GM19397 (cell line): ENCODE results near the gene EFNA1.

Source experiments
- ATAC-seq: cut with Tn5 transposase; IDR thresholded peaks from one replicate; pipeline ENCODE4 v1.9.1; 2021; ENCODE audit warnings: mild to moderate bottlenecking, moderate library complexity; ENCODE audit not compliant: unreplicated experiment

EFNA1 gene

DNA sequence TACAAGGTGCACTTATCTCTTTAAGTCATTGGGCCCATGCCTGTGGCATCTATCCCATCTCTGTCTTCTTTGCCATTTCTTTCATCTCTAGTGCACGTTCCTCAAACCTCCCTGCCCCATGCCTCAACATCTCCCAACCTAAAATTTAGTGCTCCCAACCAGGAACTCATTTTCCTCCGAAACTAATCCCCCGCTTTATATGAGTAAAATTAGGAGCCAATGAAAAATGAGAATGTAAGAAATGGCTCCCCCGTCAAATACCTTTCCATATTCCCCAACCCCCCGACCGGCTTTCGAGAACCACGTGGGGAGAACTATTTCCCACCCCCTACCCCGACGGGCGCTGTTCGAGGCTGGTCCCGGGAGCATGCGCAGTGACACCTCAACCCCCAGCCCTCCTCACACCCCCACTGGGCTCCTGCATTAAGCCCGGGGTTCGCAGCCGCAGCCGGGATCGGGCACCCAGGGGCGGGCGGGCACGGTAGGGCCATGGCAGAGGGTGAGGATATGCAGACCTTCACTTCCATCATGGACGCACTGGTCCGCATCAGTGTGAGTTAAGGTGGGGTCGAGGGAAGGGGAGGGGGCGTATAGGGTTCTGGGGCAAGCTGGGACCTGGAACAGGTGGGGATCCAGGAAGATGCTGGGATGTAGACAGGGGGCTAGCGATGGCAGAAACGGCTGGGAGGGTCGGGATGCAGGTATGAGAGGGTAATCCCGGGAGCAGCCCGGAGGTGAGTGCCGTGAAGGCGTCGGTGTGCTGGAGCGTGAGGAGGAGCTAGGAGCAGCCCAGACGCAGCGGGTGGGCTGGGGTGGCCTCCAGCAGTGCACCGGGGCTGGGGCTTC, 46.0 kb downstream of the EFNA1 start, which contains the start of gene TRIM46:
Gene TRIM46 (plus strand): TSS at position 372 of the 846 bp plus-strand sequence. CDS start 118 bp downstream, at position 490.
- no peak for ATAC-seq

DNA sequence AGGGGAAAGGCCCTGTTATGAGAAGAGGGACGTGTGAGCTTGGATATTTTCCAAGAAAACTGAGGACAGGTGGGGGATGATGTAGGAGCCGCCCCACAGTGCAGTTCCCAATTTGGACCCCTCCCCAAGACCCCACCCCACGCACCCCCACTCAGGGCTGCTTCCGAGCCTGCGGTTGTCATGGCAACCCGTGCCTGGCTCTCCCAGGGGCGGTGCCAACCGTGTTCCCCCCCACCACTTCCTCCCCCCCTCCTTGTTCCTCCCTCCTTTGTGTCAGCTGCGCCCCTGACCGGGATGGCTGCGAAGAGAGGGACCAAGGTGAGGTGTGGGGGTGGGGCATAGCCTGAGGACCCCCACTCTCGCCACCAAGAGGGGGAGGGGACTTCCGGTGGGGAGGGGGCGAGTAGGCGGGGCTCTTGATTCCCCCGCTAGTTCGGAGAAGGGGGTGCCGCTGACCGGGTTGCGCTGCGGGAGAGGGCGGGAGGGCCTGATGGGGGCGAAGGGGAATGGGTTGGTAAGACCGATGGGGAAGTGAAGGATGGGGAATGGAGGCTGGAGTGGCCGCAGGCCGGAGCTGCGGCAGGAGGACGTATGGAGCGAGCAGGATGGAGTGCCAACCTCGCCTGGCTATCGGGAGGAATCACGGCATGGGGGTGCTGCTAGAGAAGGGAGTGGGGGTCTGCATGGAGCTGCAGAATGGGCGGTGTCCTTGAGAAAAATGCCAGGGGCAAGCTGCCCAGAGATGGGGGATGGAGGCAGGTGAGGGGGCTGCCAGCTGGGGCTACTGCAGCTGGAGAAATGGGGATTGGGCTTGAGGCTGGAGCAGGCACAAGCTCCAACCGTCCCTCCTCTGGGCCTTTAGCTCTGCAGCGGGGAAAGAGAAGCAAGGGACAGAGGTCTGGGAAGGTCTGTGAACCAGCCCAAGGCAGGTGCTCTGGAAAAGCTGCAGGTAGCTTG, 46.9 kb downstream of the EFNA1 start:
- ATAC-seq: no peak

DNA sequence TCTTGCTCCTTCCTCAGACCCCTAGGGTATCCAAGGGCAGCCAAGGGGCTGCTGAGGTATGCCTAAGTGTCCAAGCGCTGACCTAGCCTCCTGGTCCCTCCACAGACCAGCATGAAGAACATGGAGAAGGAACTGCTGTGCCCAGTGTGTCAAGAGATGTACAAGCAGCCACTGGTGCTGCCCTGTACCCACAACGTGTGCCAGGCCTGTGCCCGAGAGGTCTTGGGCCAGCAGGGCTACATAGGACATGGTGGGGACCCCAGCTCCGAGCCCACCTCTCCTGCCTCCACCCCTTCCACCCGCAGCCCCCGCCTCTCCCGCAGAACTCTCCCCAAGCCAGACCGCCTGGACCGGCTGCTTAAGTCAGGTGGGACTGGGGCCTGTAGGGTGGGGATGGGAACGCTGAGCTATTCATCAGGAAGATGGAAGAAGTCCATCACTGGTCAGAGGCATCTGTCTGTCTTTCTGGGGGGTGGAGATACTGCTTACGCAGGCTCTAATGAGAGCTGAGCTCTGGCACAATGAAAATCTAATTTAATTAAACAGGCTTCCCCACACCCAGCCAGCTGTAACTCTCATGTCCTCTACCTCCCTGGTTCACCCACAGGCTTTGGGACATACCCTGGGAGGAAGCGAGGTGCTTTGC, 47.7 kb downstream of the EFNA1 start:
- no peak for ATAC-seq

DNA sequence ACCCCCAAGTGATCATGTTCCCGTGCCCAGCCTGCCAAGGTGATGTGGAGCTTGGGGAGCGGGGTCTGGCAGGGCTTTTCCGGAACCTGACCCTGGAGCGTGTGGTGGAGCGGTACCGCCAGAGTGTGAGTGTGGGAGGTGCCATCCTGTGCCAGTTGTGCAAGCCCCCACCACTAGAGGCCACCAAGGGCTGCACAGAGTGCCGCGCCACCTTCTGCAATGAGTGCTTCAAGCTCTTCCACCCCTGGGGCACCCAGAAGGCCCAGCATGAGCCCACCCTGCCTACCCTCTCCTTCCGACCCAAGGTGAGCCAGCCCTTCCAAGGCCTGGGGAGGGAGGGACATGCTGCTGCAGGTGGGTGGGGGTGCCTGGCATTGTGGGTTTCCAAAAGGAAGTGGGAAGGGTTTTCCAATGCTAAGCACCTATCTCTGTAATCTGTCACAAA, 48.3 kb downstream of the EFNA1 start:
- no peak for ATAC-seq

DNA sequence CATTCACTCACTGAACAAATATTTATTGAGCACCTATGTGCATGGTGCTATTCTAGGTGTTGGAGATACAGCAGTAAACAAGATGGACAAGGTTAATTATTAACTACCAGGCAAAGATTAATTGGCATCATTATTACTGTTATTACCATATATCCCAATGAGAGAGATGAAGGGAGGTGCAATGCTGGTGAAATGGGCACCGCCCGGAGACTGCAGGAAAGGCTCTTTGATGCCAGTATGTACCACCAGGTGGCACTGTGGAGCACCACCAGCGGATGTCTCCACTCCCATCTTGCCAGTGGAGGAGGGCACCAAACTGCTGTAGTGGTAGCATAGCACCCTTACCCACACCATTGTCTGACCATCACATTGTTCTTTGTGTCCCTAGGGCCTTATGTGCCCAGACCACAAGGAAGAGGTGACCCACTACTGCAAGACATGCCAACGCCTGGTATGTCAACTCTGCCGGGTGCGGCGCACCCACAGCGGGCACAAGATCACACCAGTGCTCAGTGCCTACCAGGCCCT, 48.9 kb downstream of the EFNA1 start:
- ATAC-seq: no peak

DNA sequence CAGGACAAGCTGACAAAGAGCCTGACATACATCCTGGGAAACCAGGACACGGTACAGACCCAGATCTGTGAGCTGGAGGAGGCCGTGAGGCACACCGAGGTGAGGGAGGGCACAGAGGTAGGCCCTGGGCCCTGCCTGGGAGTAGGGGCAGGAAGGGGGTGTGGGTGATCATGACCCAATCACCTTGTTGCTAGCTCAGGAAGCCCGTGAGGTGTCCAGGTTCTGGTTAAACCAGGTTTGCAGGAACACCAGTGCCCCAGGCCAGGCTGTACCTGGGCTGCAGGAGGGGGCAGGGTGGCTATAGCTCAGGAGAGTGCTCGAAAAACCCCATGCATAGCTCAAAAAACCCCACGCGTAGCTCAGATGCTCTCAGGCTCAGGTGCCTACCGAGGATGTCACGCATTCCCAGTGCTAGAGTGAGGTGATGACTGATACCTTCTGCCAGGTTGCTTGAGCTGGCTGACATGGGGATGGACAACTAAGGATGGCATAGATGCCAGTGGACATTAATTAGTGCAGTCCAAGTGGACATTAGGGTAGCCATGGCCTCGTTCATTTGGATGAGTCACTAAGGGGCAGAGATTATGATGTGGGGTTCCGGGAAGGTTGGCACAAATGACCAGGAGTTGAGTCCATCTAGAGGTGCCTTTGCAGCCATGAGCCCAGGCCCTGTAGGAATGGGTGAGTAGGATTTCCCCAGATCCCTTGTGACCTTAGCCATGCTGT, 49.7 kb downstream of the EFNA1 start:
- ATAC-seq: no peak

DNA sequence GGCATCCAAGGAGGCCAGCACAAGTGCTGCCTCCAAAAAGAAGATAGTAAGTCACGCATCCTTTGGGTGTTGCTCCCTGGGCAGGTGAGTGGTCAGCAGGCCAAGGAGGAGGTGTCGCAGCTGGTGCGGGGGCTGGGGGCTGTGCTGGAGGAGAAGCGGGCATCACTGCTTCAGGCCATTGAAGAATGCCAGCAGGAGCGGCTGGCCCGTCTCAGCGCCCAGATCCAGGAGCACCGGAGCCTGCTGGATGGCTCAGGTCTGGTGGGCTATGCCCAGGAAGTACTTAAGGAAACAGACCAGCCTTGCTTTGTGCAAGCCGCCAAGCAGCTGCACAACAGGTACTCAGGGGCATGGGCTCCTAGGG, 50.2 kb downstream of the EFNA1 start:
- no peak for ATAC-seq

DNA sequence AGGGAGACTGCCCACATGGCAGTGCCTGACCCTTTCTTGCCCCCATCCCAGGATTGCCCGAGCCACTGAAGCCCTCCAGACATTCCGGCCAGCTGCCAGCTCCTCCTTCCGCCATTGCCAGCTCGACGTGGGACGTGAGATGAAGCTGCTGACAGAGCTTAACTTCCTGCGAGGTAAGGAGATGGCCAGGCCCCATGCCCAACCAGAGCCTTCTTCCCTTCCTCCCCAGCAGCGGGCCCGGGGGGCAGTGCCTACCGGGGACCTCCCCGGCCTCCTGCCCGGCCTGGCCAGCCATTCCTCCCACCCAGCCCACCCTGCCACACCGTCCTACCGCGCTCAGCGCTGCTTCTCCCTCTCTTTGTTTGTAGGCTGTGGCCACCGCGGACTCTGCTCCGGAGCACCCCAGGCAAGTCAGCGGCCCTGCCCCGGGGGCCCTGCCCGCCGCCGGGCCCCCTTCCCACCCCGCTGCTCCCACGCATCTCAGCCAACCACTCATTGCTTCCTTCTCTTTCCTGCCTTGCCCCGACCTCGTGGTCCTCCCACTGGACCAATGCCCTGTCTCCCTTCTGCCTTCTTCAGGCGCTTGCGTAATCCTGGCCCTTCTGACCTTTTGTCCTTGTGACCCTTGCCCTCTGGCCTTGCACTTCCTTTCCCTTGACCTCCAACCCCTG, 50.9 kb downstream of the EFNA1 start:
- no peak for ATAC-seq

DNA sequence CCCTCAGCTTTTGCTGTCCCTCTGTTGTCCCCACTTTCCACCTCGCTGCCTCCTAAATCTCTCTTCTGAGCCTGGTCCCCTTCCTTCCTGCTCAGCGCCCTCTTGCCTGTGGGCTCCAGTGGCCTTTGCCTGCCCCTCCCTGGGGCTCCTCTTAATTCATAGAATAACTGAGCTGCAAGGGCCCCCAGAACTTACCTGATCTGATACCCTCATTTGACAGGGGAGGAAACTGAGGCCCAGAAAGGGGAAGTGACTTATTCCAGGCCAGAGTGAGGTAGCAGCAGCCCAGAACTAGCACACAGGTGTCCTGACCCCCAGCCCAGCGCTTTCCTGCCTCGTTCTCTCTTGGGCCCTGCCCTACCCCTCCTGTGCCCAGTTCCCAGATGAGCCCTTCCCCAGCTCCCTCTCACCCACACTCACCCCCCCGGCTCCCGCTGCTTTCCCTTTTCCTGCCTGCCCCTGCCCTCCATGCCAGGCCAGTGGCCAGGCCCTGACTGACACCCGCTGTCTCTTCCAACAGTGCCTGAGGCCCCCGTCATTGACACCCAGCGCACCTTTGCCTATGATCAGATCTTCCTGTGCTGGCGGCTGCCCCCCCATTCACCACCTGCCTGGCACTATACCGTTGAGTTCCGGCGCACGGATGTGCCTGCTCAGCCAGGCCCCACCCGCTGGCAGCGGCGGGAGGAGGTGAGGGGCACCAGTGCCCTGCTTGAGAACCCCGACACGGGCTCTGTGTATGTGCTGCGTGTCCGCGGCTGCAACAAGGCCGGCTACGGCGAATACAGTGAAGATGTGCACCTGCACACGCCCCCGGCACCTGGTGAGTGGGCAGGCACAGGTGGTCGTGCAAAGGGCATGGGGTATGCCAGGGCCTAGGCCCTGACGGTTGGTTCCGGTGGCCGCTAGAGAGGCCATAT, 51.7 kb downstream of the EFNA1 start:
- ATAC-seq: no peak

DNA sequence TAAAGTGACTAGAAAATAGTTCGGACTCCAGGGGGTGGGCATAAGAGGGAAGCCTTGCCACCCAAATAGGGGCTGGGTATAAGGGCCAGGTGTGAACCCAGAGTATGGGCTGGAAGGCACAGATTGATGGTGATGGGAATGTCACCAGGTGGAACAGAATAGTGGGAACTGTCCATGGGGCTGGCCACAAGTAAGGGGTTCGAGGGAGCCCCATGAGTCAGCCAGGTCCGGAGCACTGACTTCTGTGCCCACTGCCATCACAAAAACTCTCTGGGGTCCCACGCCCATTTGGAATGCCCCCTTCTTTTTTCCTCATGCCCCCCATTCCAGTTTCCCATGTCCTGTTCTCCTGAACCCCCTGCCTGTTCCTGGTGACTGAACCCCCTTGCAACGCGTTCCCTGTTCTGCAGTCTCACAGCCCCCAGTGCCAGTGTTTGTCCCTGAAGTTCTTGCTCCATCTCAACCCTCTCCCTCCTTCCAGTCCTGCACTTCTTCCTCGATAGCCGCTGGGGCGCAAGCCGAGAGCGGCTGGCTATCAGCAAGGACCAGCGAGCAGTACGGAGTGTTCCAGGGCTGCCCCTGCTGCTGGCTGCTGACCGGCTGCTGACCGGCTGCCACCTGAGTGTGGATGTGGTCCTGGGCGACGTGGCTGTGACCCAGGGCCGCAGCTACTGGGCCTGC, 53.8 kb downstream of the EFNA1 start:
- no peak for ATAC-seq

DNA sequence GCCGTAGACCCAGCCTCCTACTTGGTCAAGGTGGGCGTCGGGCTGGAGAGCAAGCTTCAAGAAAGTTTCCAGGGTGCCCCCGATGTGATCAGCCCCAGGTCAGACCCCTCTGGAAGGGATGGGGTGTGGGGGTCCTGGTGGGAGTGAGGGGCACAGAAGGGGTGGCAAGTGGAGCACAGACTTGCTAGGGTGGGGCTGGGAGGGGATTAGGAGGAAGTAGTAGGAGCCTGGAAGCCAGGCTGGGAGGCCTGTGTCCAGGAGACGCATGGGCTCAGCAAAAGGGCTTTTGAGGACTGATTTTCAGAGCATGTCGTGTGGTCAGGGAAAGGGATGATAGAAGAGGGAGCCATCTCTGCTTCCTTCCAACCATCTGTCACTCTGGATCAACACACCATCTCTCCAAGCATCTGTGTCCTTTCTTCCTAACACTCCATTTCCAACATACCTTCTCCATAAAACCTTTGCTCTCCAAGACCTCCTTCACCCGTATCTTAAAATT, 54.4 kb downstream of the EFNA1 start:
- no peak for ATAC-seq

DNA sequence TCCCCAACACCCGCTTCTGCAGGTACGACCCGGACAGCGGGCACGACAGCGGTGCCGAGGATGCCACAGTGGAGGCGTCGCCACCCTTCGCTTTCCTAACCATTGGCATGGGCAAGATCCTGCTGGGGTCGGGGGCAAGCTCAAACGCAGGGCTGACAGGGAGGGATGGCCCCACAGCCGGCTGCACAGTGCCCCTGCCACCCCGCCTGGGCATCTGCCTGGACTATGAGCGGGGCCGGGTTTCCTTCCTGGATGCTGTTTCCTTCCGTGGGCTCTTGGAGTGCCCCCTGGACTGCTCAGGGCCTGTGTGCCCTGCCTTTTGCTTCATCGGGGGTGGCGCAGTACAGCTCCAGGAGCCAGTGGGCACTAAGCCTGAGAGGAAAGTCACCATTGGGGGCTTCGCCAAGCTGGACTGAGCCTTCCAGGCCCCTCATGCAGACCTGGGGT, 56.1 kb downstream of the EFNA1 start:
- ATAC-seq: no peak

DNA sequence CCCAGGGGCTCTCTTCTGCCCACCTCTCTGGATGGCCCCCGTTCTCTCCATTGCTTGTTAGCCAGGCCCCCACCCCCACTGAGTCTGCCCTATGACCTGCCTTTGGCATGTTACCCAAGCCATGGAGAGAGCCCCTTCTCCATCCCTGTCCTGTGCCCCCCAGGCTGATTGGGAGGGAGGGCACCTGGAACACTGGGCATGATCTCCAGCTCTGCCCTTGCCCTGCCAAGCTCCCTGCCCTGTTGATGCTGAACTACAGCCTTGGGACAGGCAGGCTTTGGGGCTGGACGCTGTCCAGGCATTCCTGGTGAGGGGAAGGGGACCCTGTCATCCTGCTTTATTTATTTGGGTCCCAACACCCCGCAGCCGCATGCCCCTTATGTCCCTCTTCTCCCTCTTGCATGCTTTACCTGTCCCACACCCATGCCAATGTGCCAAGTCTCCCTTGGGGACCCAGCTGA, 56.7 kb downstream of the EFNA1 start:
- no peak for ATAC-seq
